ENCODE data around the gene TTC38.
"Not testable (repeated sequence)": the region's sequence is repeated elsewhere in the genome, so short reads cannot be mapped to it uniquely, and the experiment has no call there.

Gene TTC38

GRCh38 chr22:46247443-46247975 is 20.3 kb upstream of the TTC38 start:
- no peak for DNase-seq

- peak; percentile 95 for DNase-seq
Observed at GRCh38 chr22:46250035-46250782, 17.6 kb upstream of the TTC38 start, which contains the start of gene CDPF1. TSS of gene CDPF1 (minus strand) at chr22:46250293. CDS start at chr22:46248284, 2,009 bp downstream.

DNA sequence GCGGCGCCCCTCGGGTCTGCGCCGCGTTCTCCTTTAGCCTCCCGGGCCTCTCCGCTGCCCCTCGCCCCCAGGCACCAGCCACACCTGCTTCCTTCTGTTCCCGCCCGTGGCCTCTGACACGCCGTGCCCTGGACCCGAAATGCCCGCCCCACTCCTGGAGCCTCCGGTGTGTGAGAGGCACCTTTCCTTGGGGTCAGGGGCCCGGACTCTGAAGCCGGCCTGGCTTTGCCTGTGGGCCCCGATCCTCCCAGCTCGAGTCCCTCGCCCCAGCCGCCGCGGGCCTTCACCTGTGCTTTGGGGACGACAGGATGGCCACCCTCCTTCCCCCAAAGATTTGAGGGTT is 17.1 kb upstream of the TTC38 start:
- DNase-seq = no peak

DNA sequence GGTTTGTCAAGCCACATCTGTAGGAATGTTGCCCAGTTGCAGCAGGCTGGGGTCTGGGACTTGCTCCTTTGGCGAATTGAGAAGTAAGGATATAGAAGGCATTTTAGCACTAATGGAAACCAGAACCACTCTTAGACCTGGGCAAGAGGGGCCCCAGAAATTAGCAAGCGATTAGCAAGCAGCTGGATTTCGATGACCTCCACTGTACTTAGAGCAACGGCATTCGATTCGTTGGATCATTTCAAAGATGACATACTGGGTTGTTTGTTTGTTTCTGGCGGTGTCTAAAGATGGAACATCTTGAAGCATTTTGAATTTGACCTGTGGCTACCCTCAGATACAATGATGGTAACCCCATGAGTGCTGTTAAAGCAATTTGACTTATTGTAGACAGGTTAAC is 16.5 kb upstream of the TTC38 start:
- DNase-seq = no peak

DNA sequence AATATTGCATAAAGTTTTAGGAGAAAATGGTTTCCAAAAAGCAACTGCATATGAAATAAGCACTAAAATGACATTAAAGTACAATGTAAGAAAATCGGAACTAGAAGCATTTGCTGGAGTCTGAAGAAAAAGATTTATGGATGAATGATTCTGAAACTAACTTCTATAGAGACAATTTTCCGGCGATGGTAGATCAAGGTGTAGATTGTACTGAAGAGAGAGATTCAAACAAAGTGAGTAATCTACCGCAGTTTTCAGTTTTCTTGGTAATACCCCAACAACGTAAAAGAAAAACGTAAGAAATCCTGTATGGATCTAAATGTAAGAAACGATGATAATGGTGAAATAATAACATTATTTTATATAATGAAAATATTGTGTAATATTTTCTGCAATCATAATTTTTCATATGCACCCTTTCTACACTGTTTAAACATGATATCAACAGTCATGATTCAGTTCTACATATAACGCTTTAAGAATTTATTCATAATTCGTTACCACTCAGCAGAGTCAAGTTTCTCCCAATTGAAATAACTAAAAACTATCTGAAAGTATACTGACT is 15.9 kb upstream of the TTC38 start:
- DNase-seq = no peak

- no peak for DNase-seq
Observed at GRCh38 chr22:46256358-46256958, 11.3 kb upstream of the TTC38 start.

GRCh38 chr22:46259374-46259773 is 8.4 kb upstream of the TTC38 start:
- no peak for DNase-seq

GRCh38 chr22:46260038-46260437 is 7.8 kb upstream of the TTC38 start:
- no peak for DNase-seq

DNA sequence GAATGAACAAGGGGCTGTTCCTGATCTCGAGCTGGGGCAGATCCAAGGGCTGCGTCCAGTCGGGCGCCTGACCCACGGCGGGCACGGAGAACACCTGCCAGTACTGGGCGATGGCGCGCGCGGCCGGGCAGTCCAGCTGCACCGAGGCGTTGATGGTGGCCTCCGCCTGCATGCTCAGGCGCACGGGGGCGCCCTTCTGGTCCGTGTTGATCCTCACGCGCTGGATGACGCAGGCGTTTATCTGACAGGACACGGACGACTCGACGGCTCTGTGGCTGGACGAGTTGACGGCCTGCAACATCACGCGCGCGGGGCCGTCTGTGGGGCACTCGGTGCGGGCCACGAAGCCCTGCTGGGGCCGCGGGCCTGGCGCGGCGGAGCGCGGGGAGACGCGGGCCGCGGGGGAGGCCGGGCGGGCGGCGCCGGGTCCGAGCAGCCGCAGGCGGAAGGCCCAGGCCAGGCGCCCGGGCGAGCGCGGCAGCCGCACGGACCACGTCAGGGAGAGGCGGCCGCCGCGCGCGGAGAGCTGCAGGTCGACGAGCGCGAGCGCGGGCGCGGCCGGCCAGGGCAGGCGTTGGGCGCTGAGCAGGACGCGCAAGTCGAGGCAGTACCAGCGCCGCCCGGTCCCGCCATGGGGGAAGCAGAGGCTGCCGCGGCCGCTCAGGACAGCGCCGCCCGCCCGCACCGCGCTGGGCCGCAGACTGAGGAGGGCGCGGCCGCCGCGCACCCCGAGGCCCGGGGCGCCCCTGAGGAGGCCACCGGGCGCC is 5.2 kb upstream of the TTC38 start:
- DNase-seq = peak; percentile 39

DNA sequence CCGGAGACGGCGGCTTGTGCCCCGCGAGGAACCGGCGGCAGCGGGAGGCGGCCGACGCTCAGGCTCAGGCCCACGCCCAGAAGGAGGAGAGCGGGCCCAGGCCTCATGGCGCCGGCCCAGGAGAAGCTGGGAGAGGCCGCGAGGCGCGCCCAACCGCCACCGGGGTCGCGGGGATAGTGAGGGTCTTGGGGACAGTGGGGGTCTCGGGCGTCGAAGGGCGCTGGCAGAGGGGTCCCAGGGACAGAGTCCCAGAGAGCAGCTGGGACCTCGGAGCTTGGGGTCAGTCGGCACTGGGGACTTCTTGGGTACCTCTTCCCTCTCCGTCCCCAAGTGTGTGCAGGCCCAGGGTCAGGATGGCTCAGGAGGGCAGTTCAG is 4.6 kb upstream of the TTC38 start, which contains the start of gene PKDREJ:
TSS of gene PKDREJ (minus strand) at position 128 of the 375 bp plus-strand sequence. CDS start at position 107, 21 bp downstream.
- no peak for DNase-seq

- DNase-seq = not testable (repeated sequence)
Observed at GRCh38 chr22:46264520-46264919, 3.3 kb upstream of the TTC38 start.

GRCh38 chr22:46265627-46266026 is 2.2 kb upstream of the TTC38 start:
- not testable (repeated sequence) for DNase-seq

GRCh38 chr22:46269564-46269963 is 1.8 kb downstream of the TTC38 start:
- DNase-seq = no peak

- DNase-seq = no peak
Observed at GRCh38 chr22:46272196-46272595, 4.4 kb downstream of the TTC38 start.

DNA sequence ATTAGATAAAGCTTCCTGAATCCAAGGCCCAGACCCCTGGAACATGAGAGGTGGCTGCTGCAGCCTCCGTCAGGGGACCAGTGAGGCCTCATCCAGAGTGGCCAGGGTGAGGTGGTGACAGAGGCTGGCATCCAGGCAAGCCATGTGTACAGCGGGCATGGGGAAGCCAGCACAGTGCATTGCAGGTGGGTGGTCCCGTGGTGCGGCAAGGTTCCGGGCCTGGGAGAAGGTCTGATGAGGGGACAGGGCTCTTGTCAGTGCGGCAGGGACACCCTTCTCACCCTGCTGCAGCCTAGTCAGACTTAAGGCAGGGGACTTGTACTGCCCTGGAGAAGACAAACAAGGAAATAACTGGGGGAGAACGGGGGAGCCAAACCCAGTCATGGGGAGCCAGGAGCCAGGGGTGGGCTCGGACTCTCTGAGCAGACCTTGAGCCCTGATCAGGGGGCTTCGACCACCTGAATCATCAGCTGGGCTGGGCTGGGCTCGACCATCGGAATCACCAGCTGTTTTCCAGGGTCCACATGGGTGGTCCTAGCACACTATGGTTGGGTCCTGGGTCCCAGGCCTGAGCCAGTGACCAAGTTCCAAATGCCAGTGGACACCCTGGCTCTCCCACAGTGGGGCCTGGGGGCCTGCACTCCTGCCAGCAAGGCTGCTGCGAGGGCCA is 5.1 kb downstream of the TTC38 start:
- no peak for DNase-seq

DNA sequence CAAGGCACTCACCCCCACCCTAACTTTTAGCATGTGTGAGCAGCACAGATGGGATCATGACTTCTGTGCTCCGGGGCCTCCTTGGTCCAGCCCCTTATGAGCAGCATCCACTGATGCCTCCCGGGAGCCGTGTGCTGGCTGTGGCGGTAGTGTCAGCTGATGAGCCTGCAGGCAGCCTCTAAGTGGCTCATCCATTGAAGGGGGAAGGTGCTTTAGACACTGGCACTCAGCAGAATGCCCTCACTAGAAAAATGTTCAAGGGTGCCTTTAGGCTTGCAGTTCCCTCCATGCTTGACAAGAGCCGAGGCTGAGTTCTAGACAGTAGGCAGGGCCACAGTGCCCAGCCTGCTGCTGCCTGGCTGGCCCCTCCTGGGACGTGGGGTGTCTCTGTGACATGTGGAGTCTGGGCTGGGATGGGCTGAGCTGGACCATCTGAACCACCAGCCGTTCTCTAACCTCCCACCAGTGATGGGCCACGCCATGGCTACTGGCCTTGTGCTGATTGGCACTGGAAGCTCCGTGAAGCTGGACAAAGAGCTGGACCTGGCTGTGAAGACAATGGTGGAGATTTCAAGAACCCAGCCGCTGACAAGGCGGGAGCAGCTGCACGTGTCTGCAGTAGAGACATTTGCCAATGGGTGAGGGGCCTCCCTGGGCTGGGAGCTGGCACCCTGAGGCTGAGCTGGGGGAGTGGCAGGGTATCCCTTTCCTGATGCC is 5.8 kb downstream of the TTC38 start:
- DNase-seq = no peak

- DNase-seq = no peak
Observed at GRCh38 chr22:46274381-46274780, 6.6 kb downstream of the TTC38 start.

DNA sequence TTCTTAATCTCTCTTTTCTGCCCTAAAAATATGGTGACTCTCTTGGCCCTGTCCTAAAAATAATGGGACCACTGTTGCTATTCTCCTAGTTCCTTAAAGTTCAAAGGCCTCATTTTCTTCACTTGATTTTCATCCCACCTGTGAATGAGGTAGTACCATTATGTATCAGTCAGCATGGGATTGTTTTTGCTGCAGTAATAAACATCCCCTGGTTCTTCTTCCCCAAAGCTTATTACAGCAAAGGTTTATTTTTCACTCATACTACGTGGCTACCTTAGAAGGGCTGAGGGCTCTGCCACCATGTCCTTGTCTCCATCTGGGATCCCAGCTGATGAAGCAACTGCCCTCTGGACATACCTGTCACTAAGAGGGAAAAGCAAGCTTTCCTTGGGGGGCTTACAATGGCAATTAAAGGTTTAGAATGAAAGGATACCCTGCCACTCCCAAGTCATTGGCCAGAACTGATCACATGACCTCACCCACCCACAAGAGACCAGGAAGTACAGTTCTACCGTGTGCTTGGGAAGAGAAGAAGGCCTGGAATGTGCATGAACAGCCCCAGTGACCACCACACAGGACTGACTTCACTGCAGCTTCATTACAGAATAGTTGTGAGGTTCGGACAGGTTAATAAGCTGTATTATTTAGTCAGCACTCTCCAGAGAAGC is 7.8 kb downstream of the TTC38 start:
- no peak for DNase-seq

GRCh38 chr22:46276563-46276962 is 8.8 kb downstream of the TTC38 start:
- DNase-seq = no peak

GRCh38 chr22:46278656-46279645 is 11.1 kb downstream of the TTC38 start:
- no peak for DNase-seq
